ENCODE data around the gene GPR150.

- TF ChIP-seq, protein P1, sequence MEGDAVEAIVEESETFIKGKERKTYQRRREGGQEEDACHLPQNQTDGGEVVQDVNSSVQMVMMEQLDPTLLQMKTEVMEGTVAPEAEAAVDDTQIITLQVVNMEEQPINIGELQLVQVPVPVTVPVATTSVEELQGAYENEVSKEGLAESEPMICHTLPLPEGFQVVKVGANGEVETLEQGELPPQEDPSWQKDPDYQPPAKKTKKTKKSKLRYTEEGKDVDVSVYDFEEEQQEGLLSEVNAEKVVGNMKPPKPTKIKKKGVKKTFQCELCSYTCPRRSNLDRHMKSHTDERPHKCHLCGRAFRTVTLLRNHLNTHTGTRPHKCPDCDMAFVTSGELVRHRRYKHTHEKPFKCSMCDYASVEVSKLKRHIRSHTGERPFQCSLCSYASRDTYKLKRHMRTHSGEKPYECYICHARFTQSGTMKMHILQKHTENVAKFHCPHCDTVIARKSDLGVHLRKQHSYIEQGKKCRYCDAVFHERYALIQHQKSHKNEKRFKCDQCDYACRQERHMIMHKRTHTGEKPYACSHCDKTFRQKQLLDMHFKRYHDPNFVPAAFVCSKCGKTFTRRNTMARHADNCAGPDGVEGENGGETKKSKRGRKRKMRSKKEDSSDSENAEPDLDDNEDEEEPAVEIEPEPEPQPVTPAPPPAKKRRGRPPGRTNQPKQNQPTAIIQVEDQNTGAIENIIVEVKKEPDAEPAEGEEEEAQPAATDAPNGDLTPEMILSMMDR (IDR thresholded peaks at IDR 0.05; ENCODE audit: low read length): no peak
- TF ChIP-seq EZH2 (IDR thresholded peaks at IDR 0.05; ENCODE audit: borderline replicate concordance, low read length): no peak
Observed at GRCh38 chr5:95667061-95667618, 47.3 kb downstream of the GPR150 start.

Measured in OCI-LY1 (cell line).